Measurements from ENCODE around the gene PARP15.

Gene PARP15

GRCh38 chr3:122676759-122677158 lies 99.3 kb downstream of the PARP15 start:
- no peak overlapping the region for H3K4me3 ChIP-seq (ENCODE audit: low read depth, low read length)
- no peak for DNase-seq (ENCODE audit: low read depth)
- TF ChIP-seq, protein P1, sequence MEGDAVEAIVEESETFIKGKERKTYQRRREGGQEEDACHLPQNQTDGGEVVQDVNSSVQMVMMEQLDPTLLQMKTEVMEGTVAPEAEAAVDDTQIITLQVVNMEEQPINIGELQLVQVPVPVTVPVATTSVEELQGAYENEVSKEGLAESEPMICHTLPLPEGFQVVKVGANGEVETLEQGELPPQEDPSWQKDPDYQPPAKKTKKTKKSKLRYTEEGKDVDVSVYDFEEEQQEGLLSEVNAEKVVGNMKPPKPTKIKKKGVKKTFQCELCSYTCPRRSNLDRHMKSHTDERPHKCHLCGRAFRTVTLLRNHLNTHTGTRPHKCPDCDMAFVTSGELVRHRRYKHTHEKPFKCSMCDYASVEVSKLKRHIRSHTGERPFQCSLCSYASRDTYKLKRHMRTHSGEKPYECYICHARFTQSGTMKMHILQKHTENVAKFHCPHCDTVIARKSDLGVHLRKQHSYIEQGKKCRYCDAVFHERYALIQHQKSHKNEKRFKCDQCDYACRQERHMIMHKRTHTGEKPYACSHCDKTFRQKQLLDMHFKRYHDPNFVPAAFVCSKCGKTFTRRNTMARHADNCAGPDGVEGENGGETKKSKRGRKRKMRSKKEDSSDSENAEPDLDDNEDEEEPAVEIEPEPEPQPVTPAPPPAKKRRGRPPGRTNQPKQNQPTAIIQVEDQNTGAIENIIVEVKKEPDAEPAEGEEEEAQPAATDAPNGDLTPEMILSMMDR (IDR thresholded peaks at IDR 0.05; ENCODE audit: low read depth, low read length, missing control alignments): no peak

- H3K4me3 ChIP-seq (ENCODE audit: low read depth, low read length): no peak overlapping the region
- TF ChIP-seq, protein P1 (IDR thresholded peaks at IDR 0.05; ENCODE audit: low read depth, low read length, missing control alignments): no peak
- no peak for DNase-seq (ENCODE audit: low read depth)
Observed at GRCh38 chr3:122677216-122677615, 99.8 kb downstream of the PARP15 start.

- no peak for DNase-seq (ENCODE audit: low read depth)
- TF ChIP-seq, protein P1 (IDR thresholded peaks at IDR 0.05; ENCODE audit: low read depth, low read length, missing control alignments): no peak
- no peak overlapping the region for H3K4me3 ChIP-seq (ENCODE audit: low read depth, low read length)
Observed at GRCh38 chr3:122678506-122678905, 101.1 kb downstream of the PARP15 start.

DNA sequence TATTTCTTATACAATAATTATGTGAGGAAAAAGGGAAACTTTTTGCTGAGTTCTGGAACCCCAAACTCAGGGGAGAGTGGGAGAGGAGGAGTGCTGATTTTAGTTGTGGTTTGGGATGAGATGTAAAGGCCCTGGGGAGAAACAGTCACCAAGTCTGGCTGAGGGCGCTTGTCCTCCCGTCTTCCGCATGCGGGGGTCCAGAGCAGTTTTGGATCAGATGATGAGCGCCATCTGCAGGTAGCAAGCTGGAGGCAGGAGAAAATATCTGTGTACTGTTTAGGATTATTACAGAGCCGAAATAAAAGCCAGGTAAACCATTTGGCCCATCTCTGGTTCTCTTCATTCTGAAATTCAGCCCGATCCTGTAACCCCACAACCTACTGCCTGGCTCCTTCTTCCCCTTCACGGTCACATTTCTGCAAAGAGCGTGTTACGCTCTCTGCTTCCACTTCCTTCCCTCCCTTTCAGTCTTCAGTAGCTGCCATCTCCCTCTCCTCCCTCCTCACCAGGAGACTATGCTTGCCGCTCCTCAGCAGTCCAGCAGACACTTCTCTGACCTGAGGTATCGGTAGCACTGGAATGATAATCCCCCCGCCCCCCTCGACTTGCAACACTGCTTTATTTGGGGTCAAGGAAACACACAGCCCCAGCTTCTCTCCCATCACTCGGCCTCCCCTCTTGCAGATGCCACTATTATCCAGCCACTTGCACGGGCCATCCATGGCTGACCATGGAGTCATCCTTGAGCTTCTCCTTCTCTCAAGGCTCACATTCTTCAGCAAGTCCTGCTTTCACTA lies 101.8 kb downstream of the PARP15 start:
- TF ChIP-seq, protein P1 (IDR thresholded peaks at IDR 0.05; ENCODE audit: low read depth, low read length, missing control alignments): peak; percentile 83
- peak overlapping the region; percentile 70 for H3K4me3 ChIP-seq (ENCODE audit: low read depth, low read length)
- DNase-seq (ENCODE audit: low read depth): no peak

- DNase-seq (ENCODE audit: low read depth): no peak
- TF ChIP-seq, protein P1 (IDR thresholded peaks at IDR 0.05; ENCODE audit: low read depth, low read length, missing control alignments): no peak
- peak overlapping the region; percentile 70 for H3K4me3 ChIP-seq (ENCODE audit: low read depth, low read length)
Observed at GRCh38 chr3:122679882-122680474, 102.5 kb downstream of the PARP15 start.

- no peak for DNase-seq (ENCODE audit: low read depth)
- TF ChIP-seq, protein P1 (IDR thresholded peaks at IDR 0.05; ENCODE audit: low read depth, low read length, missing control alignments): no peak
- H3K4me3 ChIP-seq (ENCODE audit: low read depth, low read length): peak within 1 kb of the TSS; percentile 70
Observed at GRCh38 chr3:122680475-122681283, 103.2 kb downstream of the PARP15 start, which contains the start of gene PARP14. Gene PARP14 (plus strand): TSS chr3:122680839. CDS start chr3:122680884, 45 bp downstream.
